T-cell (primary cell): ENCODE results near the gene DFFA. TPM values are rescaled to one million over a fixed set of nuclear protein-coding genes. Genes with fewer than 3 reads are reported as not detected.

ENCODE experiments used
- total RNA-seq, 35 experiments: library from RNA in 6 of 35; stranded (reverse) in 6 of 35; fragments of 120-200 nt in 1 of 35; gene quantifications; one replicate each; pipeline versions ENCODE4 v1.2.1 to v1.2.4 and lab custom pipeline; 2013 to 2026

The DFFA gene
- total RNA-seq, 5 donors from 2014 or later (not counting 1 experiment from before 2014, with no cell fraction given): 19.3 to 32.9 (median 26.0) TPM

Other genes starting within 250 kb of the DFFA start
- gene PGD, start 73.5 kb downstream of the DFFA start, total RNA-seq: 10 to 100 TPM; 23.3 to 43.7 (median 37.0) TPM
- 1 to 10 TPM; 3.5 to 9.7 (median 5.8) TPM for gene CENPS, start 42.1 kb downstream of the DFFA start, total RNA-seq
- gene CORT, start 22.5 kb downstream of the DFFA start, total RNA-seq: under 1 TPM in 3 of 5 donors, not detected in 2; 0.40 to 0.55 (median 0.43) TPM
- gene PEX14, start 2.4 kb upstream of the DFFA start, total RNA-seq: 10 to 100 TPM; 22.3 to 24.5 (median 22.7) TPM